Measurements from ENCODE around the gene MTR. TPM values are rescaled to one million over a fixed set of nuclear protein-coding genes. Genes with fewer than 3 reads are reported as not detected.
A peak's percentile ranks its signal among the peaks of the same experiment; 100 is the strongest.

Gene MTR
- total RNA-seq, 6 donors from 2014 or later, result 21.0 to 44.0 (median 29.3) TPM

- Histone ChIP-seq H3K4me1 (no peaks in the 10 kb centered on the region), H3K36me3 (no peaks in the 10 kb centered on the region), H3K27me3 (no peaks in the 10 kb centered on the region), H3K9me3 (no peaks in the 10 kb centered on the region), H3K27ac (no peak overlapping the region), H3K4me3 (no peak overlapping the region)
- ATAC-seq (ENCODE audit: low FRiP score in 2 of 2) (no peak), DNase-seq (no peak)
- TF ChIP-seq POLR2AphosphoS5 (IDR thresholded peaks at IDR 0.05) (no peak), CTCF (IDR thresholded peaks at IDR 0.05) (no peak), POLR2A (IDR thresholded peaks at IDR 0.05) (no peak), EP300 (IDR thresholded peaks at IDR 0.05) (no peak)
- WGBS, 2 donors, result 84 to 91% methylated on average over 5 of the region's 5 CpGs
These were observed 33.5 kb upstream of the MTR start for GRCh38 chr1:236761397-236762132.

- TF ChIP-seq POLR2AphosphoS5 (IDR thresholded peaks at IDR 0.05) (no peak), CTCF (IDR thresholded peaks at IDR 0.05) (no peak), POLR2A (IDR thresholded peaks at IDR 0.05) (no peak), EP300 (IDR thresholded peaks at IDR 0.05) (no peak)
- Histone ChIP-seq H3K4me1 (no peaks in the 10 kb centered on the region), H3K36me3 (no peaks in the 10 kb centered on the region), H3K9me3 (no peaks in the 10 kb centered on the region), H3K27me3 (no peaks in the 10 kb centered on the region), H3K27ac (no peak overlapping the region), H3K4me3 (no peak overlapping the region)
- DNase-seq, result no peak
- WGBS, 2 donors, result 67 to 85% methylated on average over 15 of the region's 15 CpGs
- peak in 1 of 2 donors; percentile 69 for ATAC-seq (ENCODE audit: low FRiP score in 2 of 2)
These were observed 32.7 kb upstream of the MTR start for GRCh38 chr1:236762410-236762809.

GRCh38 chr1:236765831-236766230 is 29.3 kb upstream of the MTR start:
- WGBS, 2 donors, result 73 to 80% methylated on average over 6 of the region's 6 CpGs
- TF ChIP-seq CTCF (IDR thresholded peaks at IDR 0.05), result no peak
- TF ChIP-seq POLR2AphosphoS5 (IDR thresholded peaks at IDR 0.05), result no peak
- no peak for TF ChIP-seq POLR2A (IDR thresholded peaks at IDR 0.05)
- TF ChIP-seq EP300 (IDR thresholded peaks at IDR 0.05), result no peak
- Histone ChIP-seq H3K36me3 (no peaks in the 10 kb centered on the region), H3K27ac (no peak overlapping the region), H3K4me3 (no peak overlapping the region), H3K9me3 (no peaks in the 10 kb centered on the region), H3K4me1 (no peaks in the 10 kb centered on the region), H3K27me3 (no peaks in the 10 kb centered on the region)
- DNase-seq, result no peak
- ATAC-seq (ENCODE audit: low FRiP score in 2 of 2), result no peak

- no peaks in the 10 kb centered on the region for H3K4me1 ChIP-seq
- no peaks in the 10 kb centered on the region for H3K36me3 ChIP-seq
- H3K9me3 ChIP-seq, result no peaks in the 10 kb centered on the region
- no peak for ATAC-seq (ENCODE audit: low FRiP score in 2 of 2)
- no peak for TF ChIP-seq CTCF (IDR thresholded peaks at IDR 0.05)
- DNase-seq, result no peak
- no peaks in the 10 kb centered on the region for H3K27me3 ChIP-seq
- no peak overlapping the region for H3K4me3 ChIP-seq
- no peak overlapping the region for H3K27ac ChIP-seq
- 49 to 64% methylated on average over 3 of the region's 3 CpGs for WGBS, 2 donors
These were observed 28.6 kb upstream of the MTR start for GRCh38 chr1:236766506-236766905.

- H3K36me3 ChIP-seq, result no peaks in the 10 kb centered on the region
- no peak for TF ChIP-seq CTCF (IDR thresholded peaks at IDR 0.05)
- no peak for TF ChIP-seq EP300 (IDR thresholded peaks at IDR 0.05)
- no peak for TF ChIP-seq POLR2AphosphoS5 (IDR thresholded peaks at IDR 0.05)
- TF ChIP-seq POLR2A (IDR thresholded peaks at IDR 0.05), result no peak
- no peaks in the 10 kb centered on the region for H3K27me3 ChIP-seq
- no peak for DNase-seq
- H3K9me3 ChIP-seq, result no peaks in the 10 kb centered on the region
- H3K4me3 ChIP-seq, result no peak overlapping the region
- no peak overlapping the region for H3K27ac ChIP-seq
- 86 to 91% methylated on average over 5 to 6 of the region's 6 CpGs for WGBS, 2 donors
- no peaks in the 10 kb centered on the region for H3K4me1 ChIP-seq
- ATAC-seq (ENCODE audit: low FRiP score in 2 of 2), result no peak
These were observed 27.8 kb upstream of the MTR start for GRCh38 chr1:236767276-236767675.
